Measurements from ENCODE around the gene WEE1. TPM values are rescaled to one million over a fixed set of nuclear protein-coding genes. Genes with fewer than 3 reads are reported as not detected.
"Not testable (repeated sequence)": the region's sequence is repeated elsewhere in the genome, so short reads cannot be mapped to it uniquely, and the experiment has no call there.

Gene WEE1
- total RNA-seq, 1 experiment from 2014 or later, result 32.2 TPM

- H3K4me1 ChIP-seq (replicated peaks; ENCODE audit: insufficient read depth), result peaks cover 24% of the 10 kb centered on the region
- TSS peak; percentile 85 for BruUV-seq (replicated peaks)
- H3K27ac ChIP-seq, result peak overlapping the region; percentile 97
- H3K27me3 ChIP-seq (ENCODE audit: insufficient read depth, low read depth), result no peaks in the 10 kb centered on the region
- no peak for TF ChIP-seq EZH2 (IDR thresholded peaks at IDR 0.05; ENCODE audit: low read depth)
- no peak for TF ChIP-seq CTCF (conservative IDR thresholded peaks at IDR 0.05)
- H3K79me2 ChIP-seq (ENCODE audit: low read depth), result no peaks in the 10 kb centered on the region
- DNase-seq, result peak; percentile 53 to 84
- no peaks in the 10 kb centered on the region for H3K9me3 ChIP-seq (ENCODE audit: insufficient read depth, low read depth)
- intact Hi-C loops (cut with micrococcal nuclease; ENCODE audit: unreplicated experiment), result loop anchor here (1.0 kb wide), 1 partner anchor 27 kb away; no protein-coding TSS in a partner anchor
- H3K36me3 ChIP-seq (ENCODE audit: low read depth), result no peaks in the 10 kb centered on the region
- ChIA-PET CTCF (interaction anchor here (0.7 to 1.4 kb wide), 3 partner anchors 14 to 66 kb away, joined by 3 to 4 read pairs (median 4); partner anchors contain the start of gene WEE1), POLR2A (ENCODE audit: unreplicated experiment) (interaction anchor here (0.6 to 1.9 kb wide), 7 partner anchors 9 to 703 kb away, joined by 3 to 17 read pairs (median 4); partner anchors contain the start of genes ADM and WEE1)
- H4K20me1 ChIP-seq (ENCODE audit: insufficient read depth), result no peaks in the 10 kb centered on the region
- peak overlapping the region; percentile 35; the same call in 1 of the 2 replicates for H3K4me3 ChIP-seq
- H3K9me2 ChIP-seq (ENCODE audit: insufficient read depth), result no peaks in the 10 kb centered on the region
- H2AFZ ChIP-seq, result no peak overlapping the region
- peaks cover 22% of the 10 kb centered on the region for H3F3A ChIP-seq (ENCODE audit: insufficient read depth, low read depth)
- peak overlapping the region; percentile 76 for H3K4me2 ChIP-seq
Observed at GRCh38 chr11:9601037-9601875, 27.8 kb downstream of the WEE1 start.

- ChIA-PET POLR2A (ENCODE audit: unreplicated experiment) (interaction anchor here (0.6 to 1.9 kb wide), 7 partner anchors 8 to 703 kb away, joined by 3 to 17 read pairs (median 4); partner anchors contain the start of genes ADM and WEE1), CTCF (interaction anchor here (0.7 to 1.0 kb wide), 2 partner anchors 15 to 28 kb away, joined by 3 to 4 read pairs; partner anchors contain the start of gene WEE1)
- no peak for TF ChIP-seq EZH2 (IDR thresholded peaks at IDR 0.05; ENCODE audit: low read depth)
- no peak for TF ChIP-seq CTCF (conservative IDR thresholded peaks at IDR 0.05)
- H4K20me1 ChIP-seq (ENCODE audit: insufficient read depth), result no peaks in the 10 kb centered on the region
- H3K4me2 ChIP-seq, result peak overlapping the region; percentile 76
- no peak overlapping the region for H2AFZ ChIP-seq
- BruUV-seq (replicated peaks), result no TSS peak
- no peak for DNase-seq
- H3K27me3 ChIP-seq (ENCODE audit: insufficient read depth, low read depth), result no peaks in the 10 kb centered on the region
- H3F3A ChIP-seq (ENCODE audit: insufficient read depth, low read depth), result peaks cover 22% of the 10 kb centered on the region
- H3K79me2 ChIP-seq (ENCODE audit: low read depth), result no peaks in the 10 kb centered on the region
- intact Hi-C loops (cut with micrococcal nuclease; ENCODE audit: unreplicated experiment), result loop anchor here (1.0 kb wide), 1 partner anchor 28 kb away; no protein-coding TSS in a partner anchor
- H3K4me1 ChIP-seq (replicated peaks; ENCODE audit: insufficient read depth), result peaks cover 24% of the 10 kb centered on the region
- H3K9me2 ChIP-seq (ENCODE audit: insufficient read depth), result no peaks in the 10 kb centered on the region
- H3K27ac ChIP-seq, result peak overlapping the region; percentile 97
- H3K36me3 ChIP-seq (ENCODE audit: low read depth), result no peaks in the 10 kb centered on the region
- H3K4me3 ChIP-seq, result no peak overlapping the region
- H3K9me3 ChIP-seq (ENCODE audit: insufficient read depth, low read depth), result no peaks in the 10 kb centered on the region
Observed at GRCh38 chr11:9601876-9602199, 28.4 kb downstream of the WEE1 start.

- H2AFZ ChIP-seq; H3K9me3 ChIP-seq (ENCODE audit: insufficient read depth, low read depth); H3K9me2 ChIP-seq (ENCODE audit: insufficient read depth); H3K79me2 ChIP-seq (ENCODE audit: low read depth); CTCF ChIA-PET; BruUV-seq (replicated peaks); H4K20me1 ChIP-seq (ENCODE audit: insufficient read depth); H3K4me2 ChIP-seq; H3K27ac ChIP-seq; DNase-seq; H3K36me3 ChIP-seq (ENCODE audit: low read depth); H3K27me3 ChIP-seq (ENCODE audit: insufficient read depth, low read depth); intact Hi-C loops (cut with micrococcal nuclease; ENCODE audit: unreplicated experiment); H3K4me3 ChIP-seq: not testable (repeated sequence)
- Histone ChIP-seq H3F3A (ENCODE audit: insufficient read depth, low read depth) (peaks cover 22% of the 10 kb centered on the region), H3K4me1 (replicated peaks; ENCODE audit: insufficient read depth) (peaks cover 24% of the 10 kb centered on the region)
- POLR2A ChIA-PET (ENCODE audit: unreplicated experiment), result interaction anchor here (0.6 kb wide), 1 partner anchor 16 kb away, joined by 7 read pairs; no protein-coding TSS in a partner anchor
Observed at GRCh38 chr11:9603214-9603613, 29.7 kb downstream of the WEE1 start.
